H9 (cell line): Measurements from ENCODE around the gene NEURL1B. TPM values are rescaled to one million over a fixed set of nuclear protein-coding genes. Genes with fewer than 3 reads are reported as not detected.
"Not testable (repeated sequence)": the region's sequence is repeated elsewhere in the genome, so short reads cannot be mapped to it uniquely, and the experiment has no call there.

Experiments
- DNase-seq: peaks from one replicate; pipeline ENCODE4 v3.0.0-alpha.2; 2017
- H2AFZ ChIP-seq: one replicate; pipeline ENCODE4 v1.6.1; 2013; ENCODE audit warnings: mild to moderate bottlenecking, low read length, control low read depth, moderate library complexity
- H2AK5ac ChIP-seq: 2 replicates; pipeline ENCODE4 v1.6.1; 2013; ENCODE audit warnings: low read length, control low read depth, mixed read lengths; ENCODE audit not compliant: insufficient read length
- H2BK120ac ChIP-seq: one replicate; pipeline ENCODE4 v1.6.1; 2013; ENCODE audit warnings: low read depth, mild to moderate bottlenecking, low read length, control low read depth, inconsistent platforms; ENCODE audit not compliant: poor library complexity, severe bottlenecking
- H2BK12ac ChIP-seq: 2 replicates; pipeline ENCODE4 v1.6.1; 2013; ENCODE audit warnings: low read length, control low read depth, mixed read lengths, low read depth; ENCODE audit not compliant: insufficient read length
- H2BK15ac ChIP-seq: 2 replicates; pipeline ENCODE4 v1.6.1; 2013; ENCODE audit warnings: low read depth, low read length, control low read depth
- H2BK20ac ChIP-seq: one replicate; pipeline ENCODE4 v1.6.1; 2013; ENCODE audit warnings: low read depth, mild to moderate bottlenecking, low read length, control low read depth, inconsistent platforms; ENCODE audit not compliant: poor library complexity, severe bottlenecking
- H2BK5ac ChIP-seq: 2 replicates; pipeline ENCODE4 v1.6.1; 2013; ENCODE audit warnings: low read length, control low read depth, mixed read lengths; ENCODE audit not compliant: insufficient read length
- H3K14ac ChIP-seq: 2 replicates; pipeline ENCODE4 v1.6.1; 2013; ENCODE audit warnings: low read length, control low read depth; ENCODE audit not compliant: insufficient read depth
- H3K18ac ChIP-seq: 2 replicates; pipeline ENCODE4 v1.6.1; 2013; ENCODE audit warnings: low read depth, mild to moderate bottlenecking, mixed read lengths, low read length, control low read depth; ENCODE audit not compliant: insufficient read length
- H3K23ac ChIP-seq: 2 replicates; pipeline ENCODE4 v1.6.1; 2013; ENCODE audit warnings: low read length, control low read depth, mixed read lengths, low read depth; ENCODE audit not compliant: insufficient read length
- H3K23me2 ChIP-seq: 2 replicates; pipeline ENCODE4 v1.6.1; 2013; ENCODE audit warnings: low read depth, mild to moderate bottlenecking, mixed read lengths, low read length, control low read depth; ENCODE audit not compliant: insufficient read length, poor library complexity, severe bottlenecking
- H3K27ac ChIP-seq: 2 replicates; pipeline ENCODE4 v1.5.1; 2013; ENCODE audit warnings: low read length, control low read depth, mixed read lengths, low read depth; ENCODE audit not compliant: insufficient read length
- H3K27me3 ChIP-seq: 2 replicates; pipeline ENCODE4 v1.6.1; 2013; ENCODE audit warnings: low read length, control low read depth, inconsistent platforms; ENCODE audit not compliant: insufficient read depth
- H3K4ac ChIP-seq: 2 replicates; pipeline ENCODE4 v1.6.1; 2013; ENCODE audit warnings: low read depth, mild to moderate bottlenecking, control low read depth, inconsistent platforms, low read length, moderate library complexity
- H3K4me1 ChIP-seq: 2 replicates; pipeline ENCODE4 v1.6.1; 2013; ENCODE audit warnings: low read length, control low read depth, inconsistent platforms; ENCODE audit not compliant: insufficient read depth
- H3K4me2 ChIP-seq: 2 replicates; pipeline ENCODE4 v1.6.1; 2013; ENCODE audit warnings: low read length, control low read depth, mixed read lengths; ENCODE audit not compliant: insufficient read length, insufficient read depth
- H3K56ac ChIP-seq: 2 replicates; pipeline ENCODE4 v1.6.1; 2013; ENCODE audit warnings: low read depth, mild to moderate bottlenecking, mixed read lengths, low read length, control low read depth; ENCODE audit not compliant: insufficient read length
- H3K79me1 ChIP-seq: 2 replicates; pipeline ENCODE4 v1.6.1; 2013; ENCODE audit warnings: low read depth, mild to moderate bottlenecking, moderate library complexity, low read length, control low read depth, inconsistent platforms; ENCODE audit not compliant: insufficient read depth, poor library complexity, severe bottlenecking
- H3K79me2 ChIP-seq: 2 replicates; pipeline ENCODE4 v1.6.1; 2013; ENCODE audit warnings: low read length, control low read depth, inconsistent platforms; ENCODE audit not compliant: insufficient read depth
- H3K9ac ChIP-seq: 2 replicates; pipeline ENCODE4 v1.6.1; 2013; ENCODE audit warnings: low read length, control low read depth, mixed read lengths; ENCODE audit not compliant: insufficient read length; ENCODE audit errors: extremely low read depth
- H3K9me3 ChIP-seq: one replicate; pipeline ENCODE4 v1.6.1; 2013; ENCODE audit warnings: low read depth, low read length, inconsistent platforms; ENCODE audit not compliant: control insufficient read depth
- H3T11ph ChIP-seq: one replicate; pipeline ENCODE4 v1.6.1; 2013; ENCODE audit warnings: mild to moderate bottlenecking, low read length, control low read depth, inconsistent platforms
- H4K20me1 ChIP-seq: one replicate; pipeline ENCODE4 v1.6.1; 2013; ENCODE audit not compliant: control insufficient read depth, insufficient read length, insufficient read depth
- H4K5ac ChIP-seq: 2 replicates; pipeline ENCODE4 v1.6.1; 2013; ENCODE audit warnings: low read depth, mild to moderate bottlenecking, mixed read lengths, low read length, control low read depth; ENCODE audit not compliant: insufficient read length
- H4K8ac ChIP-seq: replicated peaks from 2 replicates; pipeline ENCODE4 v1.6.1; 2013; ENCODE audit warnings: low read length, control low read depth, mixed read lengths, low read depth; ENCODE audit not compliant: insufficient read length
- H4K91ac ChIP-seq: 2 replicates; pipeline ENCODE4 v1.6.1; 2013; ENCODE audit warnings: low read depth, mild to moderate bottlenecking, moderate library complexity, mixed read lengths, low read length, control low read depth; ENCODE audit not compliant: insufficient read length
- H3K27ac Mint-ChIP-seq, 3 experiments: 2 replicates in 2 of 3; 3 replicates in 1 of 3; pipeline ENCODE4 v1.8.0; 2020 to 2021; ENCODE audit warnings: mixed read lengths in 3 of 3, mild to moderate bottlenecking in 1 of 3, moderate library complexity in 1 of 3
- H3K27me3 Mint-ChIP-seq: 2 replicates; pipeline ENCODE4 v1.8.0; 2021; ENCODE audit warnings: low read depth, mild to moderate bottlenecking, moderate library complexity, mixed read lengths
- H3K36me3 Mint-ChIP-seq, 3 experiments: 2 replicates in 2 of 3; 3 replicates in 1 of 3; pipeline ENCODE4 v1.8.0; 2020 to 2021; ENCODE audit warnings: low read depth in 3 of 3, mixed read lengths in 3 of 3; ENCODE audit not compliant: insufficient read depth in 1 of 3
- H3K4me1 Mint-ChIP-seq, 2 experiments: 2 replicates each; pipeline ENCODE4 v1.8.0; 2020; ENCODE audit warnings: mixed read lengths in 2 of 2
- H3K4me3 Mint-ChIP-seq, 2 experiments: 2 replicates in 1 of 2; 3 replicates in 1 of 2; pipeline ENCODE4 v1.8.0; 2020 to 2021; ENCODE audit warnings: mild to moderate bottlenecking in 2 of 2, mixed read lengths in 2 of 2, moderate library complexity in 1 of 2
- H3K9me3 Mint-ChIP-seq, 2 experiments: 2 replicates in 1 of 2; 3 replicates in 1 of 2; pipeline ENCODE4 v1.8.0; 2020; ENCODE audit warnings: mild to moderate bottlenecking in 2 of 2, mixed read lengths in 2 of 2, moderate library complexity in 1 of 2
- CTCF ChIP-seq: fragments of 200-600 bp; sonication (generic); conservative IDR thresholded peaks from 3 replicates; pipeline ENCODE4 v1.8.0; 2021; ENCODE audit warnings: antibody characterized with exemption, mild to moderate bottlenecking
- WGBS: extraction: QIAGEN DNeasy Blood & Tissue Kit; methylation state at CpG from one replicate; pipeline ENCODE4 v1.1.7; 2013; ENCODE audit warnings: missing lambda C conversion rate, low lambda C conversion rate, mixed read lengths; ENCODE audit not compliant: insufficient read length; ENCODE audit errors: extremely low coverage; 5-methylcytosine and 5-hydroxymethylcytosine counted together
- total RNA-seq: library from RNA; stranded (reverse); gene quantifications from 2 replicates; pipeline ENCODE4 v1.2.1, GENCODE V29; 2021

NEURL1B gene
- total RNA-seq, 1 experiment from 2014 or later: 3.6 TPM

DNA sequence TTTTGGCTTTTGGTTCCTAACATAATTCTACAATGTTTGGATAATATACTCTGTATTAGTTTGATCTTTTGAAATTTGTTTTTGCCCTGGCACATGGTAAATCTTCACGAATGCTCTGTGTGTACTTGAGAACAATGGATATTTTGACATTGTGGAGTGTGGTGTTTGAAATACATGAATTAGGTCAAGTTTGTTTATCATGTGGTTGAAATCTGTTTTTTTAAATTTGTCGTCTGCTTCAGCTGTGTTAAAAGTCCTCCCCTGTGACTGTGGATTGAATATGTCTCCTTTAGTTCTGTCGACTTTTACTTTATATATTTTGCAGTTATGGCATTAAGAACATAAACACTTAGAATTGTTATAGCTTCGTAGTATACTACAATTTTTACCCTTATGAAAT is 69.6 kb downstream of the NEURL1B start:
- H3K23ac ChIP-seq: no peak overlapping the region
- no peak overlapping the region for H3K18ac ChIP-seq
- no peak overlapping the region for H3K27ac ChIP-seq
- no peaks in the 10 kb centered on the region; a peak in 1 of 5 replicates for H3K9me3 Mint-ChIP-seq
- no peaks in the 10 kb centered on the region for H3K36me3 Mint-ChIP-seq
- H3K14ac ChIP-seq: no peak overlapping the region
- H3K4me1 Mint-ChIP-seq: peaks cover 7 to 10% of the 10 kb centered on the region in 2 experiments; a peak in 3 of 4 replicates
- DNase-seq: no peak
- H4K5ac ChIP-seq: no peak overlapping the region
- H2BK12ac ChIP-seq: no peak overlapping the region
- no CpG with 5 or more reads among the region's 4 CpGs for WGBS
- H3K4ac ChIP-seq: no peak overlapping the region
- H3K23me2 ChIP-seq: no peaks in the 10 kb centered on the region
- TF ChIP-seq CTCF: no peak
- no peak overlapping the region for H2BK20ac ChIP-seq
- H2BK15ac ChIP-seq: no peak overlapping the region
- no peak overlapping the region for H3K4me3 Mint-ChIP-seq
- no peak overlapping the region for H2BK5ac ChIP-seq
- H3K27ac Mint-ChIP-seq: no peak overlapping the region
- peaks cover 38% of the 10 kb centered on the region for H3K27me3 Mint-ChIP-seq
- H4K91ac ChIP-seq: no peak overlapping the region
- H3T11ph ChIP-seq: no peak overlapping the region
- H3K9me3 ChIP-seq: no peaks in the 10 kb centered on the region
- H3K4me1 ChIP-seq: no peaks in the 10 kb centered on the region
- H3K79me1 ChIP-seq: no peaks in the 10 kb centered on the region
- H3K4me2 ChIP-seq: no peak overlapping the region
- H3K27me3 ChIP-seq: no peaks in the 10 kb centered on the region
- no peaks in the 10 kb centered on the region for H3K79me2 ChIP-seq
- no peaks in the 10 kb centered on the region for H4K20me1 ChIP-seq
- H2BK120ac ChIP-seq: no peak overlapping the region
- no peak overlapping the region for H4K8ac ChIP-seq
- no peak overlapping the region for H3K56ac ChIP-seq
- H2AFZ ChIP-seq: no peak overlapping the region
- H2AK5ac ChIP-seq: no peak overlapping the region
- no peak overlapping the region for H3K9ac ChIP-seq

GRCh38 chr5:172711321-172711861 is 70.3 kb downstream of the NEURL1B start:
- not testable (repeated sequence) for H4K8ac ChIP-seq, H3K36me3 Mint-ChIP-seq, H3K4me1 Mint-ChIP-seq, H3K23ac ChIP-seq, H3K27ac Mint-ChIP-seq, DNase-seq, H3K23me2 ChIP-seq, H3K4me2 ChIP-seq, H3K27me3 ChIP-seq, H3K9me3 ChIP-seq, H3K9me3 Mint-ChIP-seq, H2BK120ac ChIP-seq, H2BK15ac ChIP-seq, H2AK5ac ChIP-seq, H3K4me3 Mint-ChIP-seq, H3K9ac ChIP-seq, H2AFZ ChIP-seq, H3K4me1 ChIP-seq, H3K4ac ChIP-seq, H4K91ac ChIP-seq, H4K20me1 ChIP-seq, H4K5ac ChIP-seq, H2BK20ac ChIP-seq, H3K56ac ChIP-seq, H3K79me1 ChIP-seq, H3T11ph ChIP-seq, H3K18ac ChIP-seq, H3K14ac ChIP-seq, H3K27ac ChIP-seq, H2BK5ac ChIP-seq, H3K79me2 ChIP-seq, H2BK12ac ChIP-seq
- H3K27me3 Mint-ChIP-seq: peaks cover 34% of the 10 kb centered on the region
- WGBS: no CpG with 5 or more reads among the region's 12 CpGs
